Ramos (cell line): ENCODE measurements around the gene WRNIP1.
"Not testable (repeated sequence)": the region's sequence is repeated elsewhere in the genome, so short reads cannot be mapped to it uniquely, and the experiment has no call there.

Source experiments
- in situ Hi-C: fragments of 300-500 bp; cut with MboI; formaldehyde crosslinking; loops from one replicate; pipeline ENCODE4 v1.14.3; 2022; ENCODE audit warnings: low sequenced_read_pairs; ENCODE audit not compliant: unreplicated experiment

The WRNIP1 gene

GRCh38 chr6:2800552-2801316, 35.5 kb downstream of the WRNIP1 start:
- in situ Hi-C loops: no loop called here

GRCh38 chr6:2801687-2802086, 36.5 kb downstream of the WRNIP1 start:
- in situ Hi-C loops: not testable (repeated sequence)

GRCh38 chr6:2802521-2803060, 37.4 kb downstream of the WRNIP1 start:
- in situ Hi-C loops: no loop called here

GRCh38 chr6:2803731-2804429, 38.7 kb downstream of the WRNIP1 start:
- in situ Hi-C loops: no loop called here

GRCh38 chr6:2804516-2804915, 39.3 kb downstream of the WRNIP1 start:
- in situ Hi-C loops: no loop called here

GRCh38 chr6:2805031-2805430, 39.8 kb downstream of the WRNIP1 start:
- in situ Hi-C loops: no loop called here

- in situ Hi-C loops: no loop called here
Measured at GRCh38 chr6:2806644-2807043, 41.5 kb downstream of the WRNIP1 start.

- in situ Hi-C loops: no loop called here
Measured at GRCh38 chr6:2807342-2808090, 42.3 kb downstream of the WRNIP1 start.

GRCh38 chr6:2809015-2809414, 43.8 kb downstream of the WRNIP1 start:
- in situ Hi-C loops: no loop called here

GRCh38 chr6:2810092-2810671, 45.0 kb downstream of the WRNIP1 start:
- in situ Hi-C loops: no loop called here

GRCh38 chr6:2812695-2813094, 47.5 kb downstream of the WRNIP1 start:
- in situ Hi-C loops: no loop called here

- in situ Hi-C loops: no loop called here
Measured at GRCh38 chr6:2816158-2816557, 51.0 kb downstream of the WRNIP1 start.

- in situ Hi-C loops: no loop called here
Measured at GRCh38 chr6:2817903-2818443, 52.8 kb downstream of the WRNIP1 start.

GRCh38 chr6:2818593-2818992, 53.4 kb downstream of the WRNIP1 start:
- in situ Hi-C loops: no loop called here

GRCh38 chr6:2819115-2819514, 53.9 kb downstream of the WRNIP1 start:
- in situ Hi-C loops: no loop called here

- in situ Hi-C loops: no loop called here
Measured at GRCh38 chr6:2819978-2820377, 54.8 kb downstream of the WRNIP1 start.

GRCh38 chr6:2820415-2820814, 55.2 kb downstream of the WRNIP1 start:
- in situ Hi-C loops: no loop called here

GRCh38 chr6:2821554-2821953, 56.4 kb downstream of the WRNIP1 start:
- in situ Hi-C loops: no loop called here

GRCh38 chr6:2823104-2823850, 58.1 kb downstream of the WRNIP1 start:
- in situ Hi-C loops: no loop called here

GRCh38 chr6:2826131-2826530, 60.9 kb downstream of the WRNIP1 start:
- in situ Hi-C loops: no loop called here
